ENCODE data around the gene TMEM144. TPM values are rescaled to one million over a fixed set of nuclear protein-coding genes. Genes with fewer than 3 reads are reported as not detected.

TMEM144 gene
- total RNA-seq, 1 experiment from 2014 or later: 5.4 TPM

DNA sequence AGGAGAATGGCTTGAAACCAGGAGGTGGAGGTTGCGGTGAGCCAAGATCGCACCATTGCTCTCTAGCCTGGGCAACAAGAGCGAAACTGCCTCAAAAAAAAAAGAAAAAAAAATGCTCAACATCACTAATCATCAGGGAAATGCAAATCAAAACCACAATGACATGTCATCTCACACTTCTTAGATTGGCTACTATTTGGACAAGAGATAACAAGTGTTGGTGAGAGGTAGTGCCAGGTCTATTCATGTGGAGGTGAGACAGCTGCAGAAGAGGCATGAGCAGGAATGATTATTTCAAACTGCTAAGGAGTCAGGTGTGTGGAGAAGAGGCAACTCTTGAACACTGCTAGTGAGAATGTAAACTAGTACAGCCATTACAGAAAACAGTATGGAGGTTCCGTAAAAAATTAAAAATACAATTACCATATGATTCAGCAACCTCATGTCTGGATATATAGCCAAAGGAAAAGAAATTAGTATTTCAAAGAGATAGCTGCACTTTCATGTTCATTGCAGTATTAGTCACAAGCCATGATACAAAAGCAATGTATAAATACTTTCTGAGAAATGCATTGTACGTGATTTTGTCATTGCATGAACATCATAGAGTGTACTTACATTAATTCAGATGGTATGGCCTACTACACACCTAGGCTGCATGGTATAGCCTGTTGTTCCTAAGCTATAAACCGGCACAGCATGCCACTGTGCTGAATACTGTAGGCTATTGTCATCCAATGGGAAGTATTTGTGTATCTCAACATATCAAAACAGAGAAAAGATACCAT lies 75.3 kb downstream of the TMEM144 start:
- Histone ChIP-seq H3F3A (ENCODE audit: low read length, unreplicated experiment) (no peaks in the 10 kb centered on the region), H3K4me2 (ENCODE audit: low read length) (no peak overlapping the region), H3K27me3 (ENCODE audit: low read length) (no peaks in the 10 kb centered on the region), H3K4me1 (ENCODE audit: insufficient read depth, low read length) (no peaks in the 10 kb centered on the region; the same call in 1 of the 2 replicates), H4K20me1 (ENCODE audit: low read length) (no peaks in the 10 kb centered on the region), H3K36me3 (ENCODE audit: low read depth, low read length) (no peaks in the 10 kb centered on the region), H3K9ac (ENCODE audit: low read length) (no peak overlapping the region), H3K4me3 (ENCODE audit: low read length) (no peak overlapping the region), H3K79me2 (ENCODE audit: low read length) (no peaks in the 10 kb centered on the region), H3K27ac (ENCODE audit: low read length) (no peak overlapping the region), H3K9me2 (replicated peaks; ENCODE audit: low read length) (no peaks in the 10 kb centered on the region), H2AFZ (ENCODE audit: low read length) (no peak overlapping the region), H3K9me3 (ENCODE audit: low read length) (no peaks in the 10 kb centered on the region)
- CTCF ChIA-PET: no interaction called here
- intact Hi-C loops (cut with micrococcal nuclease): no loop called here
- DNase-seq: no peak
- no TSS peak for BruUV-seq (replicated peaks)
- TF ChIP-seq EZH2 (IDR thresholded peaks at IDR 0.05; ENCODE audit: low read length, unreplicated experiment) (no peak), EZH2phosphoT487 (IDR thresholded peaks at IDR 0.05; ENCODE audit: borderline replicate concordance, low read length) (no peak)
- TF ChIP-seq, protein P1, sequence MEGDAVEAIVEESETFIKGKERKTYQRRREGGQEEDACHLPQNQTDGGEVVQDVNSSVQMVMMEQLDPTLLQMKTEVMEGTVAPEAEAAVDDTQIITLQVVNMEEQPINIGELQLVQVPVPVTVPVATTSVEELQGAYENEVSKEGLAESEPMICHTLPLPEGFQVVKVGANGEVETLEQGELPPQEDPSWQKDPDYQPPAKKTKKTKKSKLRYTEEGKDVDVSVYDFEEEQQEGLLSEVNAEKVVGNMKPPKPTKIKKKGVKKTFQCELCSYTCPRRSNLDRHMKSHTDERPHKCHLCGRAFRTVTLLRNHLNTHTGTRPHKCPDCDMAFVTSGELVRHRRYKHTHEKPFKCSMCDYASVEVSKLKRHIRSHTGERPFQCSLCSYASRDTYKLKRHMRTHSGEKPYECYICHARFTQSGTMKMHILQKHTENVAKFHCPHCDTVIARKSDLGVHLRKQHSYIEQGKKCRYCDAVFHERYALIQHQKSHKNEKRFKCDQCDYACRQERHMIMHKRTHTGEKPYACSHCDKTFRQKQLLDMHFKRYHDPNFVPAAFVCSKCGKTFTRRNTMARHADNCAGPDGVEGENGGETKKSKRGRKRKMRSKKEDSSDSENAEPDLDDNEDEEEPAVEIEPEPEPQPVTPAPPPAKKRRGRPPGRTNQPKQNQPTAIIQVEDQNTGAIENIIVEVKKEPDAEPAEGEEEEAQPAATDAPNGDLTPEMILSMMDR (conservative IDR thresholded peaks at IDR 0.05; ENCODE audit: low read depth, low read length): no peak
- POLR2A ChIA-PET (ENCODE audit: unreplicated experiment): no interaction called here
- no peak for ATAC-seq

DNA sequence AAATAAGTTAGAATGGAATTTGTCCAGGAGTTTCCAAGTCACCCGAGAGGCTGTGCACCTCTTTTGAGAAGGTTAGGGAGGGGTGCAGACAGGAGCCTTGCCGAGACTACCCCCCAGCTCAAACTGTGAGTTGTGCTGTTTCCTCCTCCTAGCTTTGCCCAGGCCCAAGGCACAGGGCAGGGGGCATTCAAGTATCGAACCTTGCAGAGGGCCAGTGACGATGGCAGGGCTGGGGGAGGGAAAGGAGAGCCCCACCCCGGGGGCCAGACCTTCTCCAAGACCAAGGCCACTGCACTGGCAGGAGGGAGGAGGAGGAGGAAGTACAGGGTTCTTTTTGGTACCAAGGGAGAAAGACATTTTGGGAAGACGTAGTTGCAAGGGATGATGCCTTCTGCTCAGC lies 80.6 kb downstream of the TMEM144 start:
- intact Hi-C loops (cut with micrococcal nuclease): no loop called here
- H3K9me3 ChIP-seq (ENCODE audit: low read length): no peaks in the 10 kb centered on the region
- BruUV-seq (replicated peaks): no TSS peak
- H3K4me1 ChIP-seq (ENCODE audit: insufficient read depth, low read length): no peaks in the 10 kb centered on the region
- DNase-seq (no peak), ATAC-seq (no peak)
- H4K20me1 ChIP-seq (ENCODE audit: low read length): no peaks in the 10 kb centered on the region
- no peaks in the 10 kb centered on the region for H3K79me2 ChIP-seq (ENCODE audit: low read length)
- no peaks in the 10 kb centered on the region for H3F3A ChIP-seq (ENCODE audit: low read length, unreplicated experiment)
- H3K27me3 ChIP-seq (ENCODE audit: low read length): no peaks in the 10 kb centered on the region
- POLR2A ChIA-PET (ENCODE audit: unreplicated experiment): no interaction called here
- no peak overlapping the region for H2AFZ ChIP-seq (ENCODE audit: low read length)
- TF ChIP-seq, protein P1 (conservative IDR thresholded peaks at IDR 0.05; ENCODE audit: low read depth, low read length): no peak
- TF ChIP-seq EZH2 (IDR thresholded peaks at IDR 0.05; ENCODE audit: low read length, unreplicated experiment) (no peak), EZH2phosphoT487 (IDR thresholded peaks at IDR 0.05; ENCODE audit: borderline replicate concordance, low read length) (no peak)
- H3K9me2 ChIP-seq (replicated peaks; ENCODE audit: low read length): no peaks in the 10 kb centered on the region
- no peak overlapping the region for H3K4me2 ChIP-seq (ENCODE audit: low read length)
- CTCF ChIA-PET: no interaction called here
- no peaks in the 10 kb centered on the region for H3K36me3 ChIP-seq (ENCODE audit: low read depth, low read length)
- no peak overlapping the region for H3K9ac ChIP-seq (ENCODE audit: low read length)
- no peak overlapping the region for H3K4me3 ChIP-seq (ENCODE audit: low read length)
- H3K27ac ChIP-seq (ENCODE audit: low read length): no peak overlapping the region

DNA sequence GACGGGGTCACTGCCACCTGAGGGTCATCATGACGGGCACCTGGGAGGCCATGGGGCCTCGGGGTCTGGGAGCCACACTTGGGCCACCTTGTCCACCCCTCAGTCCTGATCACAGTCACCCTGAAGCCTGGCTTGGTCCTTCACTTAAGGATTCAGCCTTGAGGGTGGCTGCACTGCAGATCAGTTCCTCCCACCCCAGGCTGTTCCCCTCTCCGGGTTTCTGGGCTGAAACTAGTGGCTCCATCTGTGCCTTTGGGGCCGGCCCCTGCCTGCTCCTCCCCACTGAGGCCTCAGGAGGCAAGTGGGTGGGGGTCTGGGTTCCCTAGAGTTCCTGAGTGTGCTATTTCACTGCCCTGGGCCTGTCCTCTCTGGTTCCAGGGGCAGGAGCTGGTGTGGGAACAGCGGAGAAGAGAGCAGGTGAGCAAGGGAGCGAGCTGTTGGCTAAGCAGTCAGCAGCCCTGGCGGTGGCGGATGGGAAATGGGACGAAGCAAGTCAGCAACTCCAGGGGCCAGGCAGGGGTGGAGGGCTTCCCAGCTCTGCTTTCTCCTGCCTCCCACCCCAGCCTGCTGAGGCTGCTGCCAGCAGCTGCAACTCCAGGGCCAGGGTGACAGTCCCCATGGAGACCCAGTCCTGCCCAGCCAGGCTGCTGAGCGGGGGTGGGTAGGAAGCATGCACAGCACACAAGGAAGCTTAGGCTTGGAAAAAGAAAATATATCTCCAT lies 81.2 kb downstream of the TMEM144 start:
- Histone ChIP-seq H3K27ac (ENCODE audit: low read length) (no peak overlapping the region), H3K9ac (ENCODE audit: low read length) (no peak overlapping the region), H3K9me3 (ENCODE audit: low read length) (no peaks in the 10 kb centered on the region), H3K4me3 (ENCODE audit: low read length) (no peak overlapping the region), H3K4me2 (ENCODE audit: low read length) (no peak overlapping the region), H3K4me1 (ENCODE audit: insufficient read depth, low read length) (no peaks in the 10 kb centered on the region), H3K36me3 (ENCODE audit: low read depth, low read length) (no peaks in the 10 kb centered on the region), H3K27me3 (ENCODE audit: low read length) (no peaks in the 10 kb centered on the region), H3F3A (ENCODE audit: low read length, unreplicated experiment) (no peaks in the 10 kb centered on the region), H3K9me2 (replicated peaks; ENCODE audit: low read length) (no peaks in the 10 kb centered on the region), H3K79me2 (ENCODE audit: low read length) (no peaks in the 10 kb centered on the region), H2AFZ (ENCODE audit: low read length) (no peak overlapping the region), H4K20me1 (ENCODE audit: low read length) (no peaks in the 10 kb centered on the region)
- CTCF ChIA-PET: no interaction called here
- BruUV-seq (replicated peaks): no TSS peak
- TF ChIP-seq, protein P1 (conservative IDR thresholded peaks at IDR 0.05; ENCODE audit: low read depth, low read length): no peak
- TF ChIP-seq EZH2 (IDR thresholded peaks at IDR 0.05; ENCODE audit: low read length, unreplicated experiment) (no peak), EZH2phosphoT487 (IDR thresholded peaks at IDR 0.05; ENCODE audit: borderline replicate concordance, low read length) (no peak)
- intact Hi-C loops (cut with micrococcal nuclease): no loop called here
- POLR2A ChIA-PET (ENCODE audit: unreplicated experiment): no interaction called here
- DNase-seq (no peak), ATAC-seq (no peak)

Data from PC-3 (cell line).